ENCODE data around the gene ERG.
A peak's percentile ranks its signal among the peaks of the same experiment; 100 is the strongest.

The ERG gene

GRCh38 chr21:38474796-38475195 lies 23.5 kb downstream of the ERG start:
- DNase-seq = no peak

GRCh38 chr21:38474124-38474523 lies 24.2 kb downstream of the ERG start:
- no peak for DNase-seq

- DNase-seq = no peak
Observed at GRCh38 chr21:38472412-38473108, 25.7 kb downstream of the ERG start.

GRCh38 chr21:38471766-38472165 lies 26.5 kb downstream of the ERG start:
- DNase-seq = no peak

- no peak for DNase-seq
Observed at GRCh38 chr21:38470755-38471154, 27.5 kb downstream of the ERG start.

- no peak for DNase-seq
Observed at GRCh38 chr21:38469642-38470041, 28.6 kb downstream of the ERG start.

GRCh38 chr21:38468989-38469388 lies 29.3 kb downstream of the ERG start:
- DNase-seq = no peak

- DNase-seq = no peak
Observed at GRCh38 chr21:38467911-38468310, 30.4 kb downstream of the ERG start.

- DNase-seq = no peak
Observed at GRCh38 chr21:38467374-38467773, 30.9 kb downstream of the ERG start.

GRCh38 chr21:38460171-38460742 lies 38.0 kb downstream of the ERG start:
- no peak for DNase-seq

GRCh38 chr21:38459490-38459889 lies 38.8 kb downstream of the ERG start:
- DNase-seq = no peak

GRCh38 chr21:38455403-38455802 lies 42.9 kb downstream of the ERG start:
- no peak for DNase-seq

- DNase-seq = no peak
Observed at GRCh38 chr21:38454702-38455101, 43.6 kb downstream of the ERG start.

- no peak for DNase-seq
Observed at GRCh38 chr21:38454161-38454560, 44.1 kb downstream of the ERG start.

- DNase-seq = no peak
Observed at GRCh38 chr21:38448671-38449385, 49.4 kb downstream of the ERG start.

- no peak for DNase-seq
Observed at GRCh38 chr21:38447611-38448010, 50.7 kb downstream of the ERG start.

- DNase-seq = peak in 1 of 51 donors; percentile 2
Observed at GRCh38 chr21:38444691-38445090, 53.6 kb downstream of the ERG start.

- DNase-seq = no peak
Observed at GRCh38 chr21:38443110-38443509, 55.2 kb downstream of the ERG start.

- DNase-seq = no peak
Observed at GRCh38 chr21:38441153-38441552, 57.1 kb downstream of the ERG start.

- DNase-seq = no peak
Observed at GRCh38 chr21:38440746-38441145, 57.5 kb downstream of the ERG start.

GRCh38 chr21:38439957-38440356 lies 58.3 kb downstream of the ERG start:
- no peak for DNase-seq

- DNase-seq = no peak
Observed at GRCh38 chr21:38439426-38439825, 58.9 kb downstream of the ERG start.

GRCh38 chr21:38438462-38438893 lies 59.8 kb downstream of the ERG start:
- no peak for DNase-seq
